HEK293 (cell line): ENCODE data around the gene WNT16.

Experiments used
- CTCF ChIA-PET: fragments of 350-600 bp; formaldehyde crosslinking; extraction: SDS; loops from one replicate; lab custom pipeline; 2021; ENCODE audit warnings: antibody characterized with exemption; lab: Yijun Ruan, JAX
- POLR2A ChIA-PET: fragments of 300-600 bp; formaldehyde crosslinking; extraction: SDS; loops from one replicate; lab custom pipeline; 2020; ENCODE audit warnings: antibody characterized with exemption, inconsistent platforms; lab: Yijun Ruan, JAX
- H3K27ac ChIP-seq: fragments of 200-500 bp; sonication (Bioruptor generic); 2 replicates; pipeline ENCODE4 v1.5.1; 2014; ENCODE audit warnings: low read depth, low read length, control low read depth, inconsistent platforms; ENCODE audit errors: extremely low read depth
- H3K36me3 ChIP-seq, 2 experiments: fragments of 200-500 bp in 1 of 2; sonication (Bioruptor generic) in 1 of 2; 1 replicate in 1 of 2; 2 replicates in 1 of 2; pipeline ENCODE4 v1.5.1; 2014 to 2017; ENCODE audit warnings: inconsistent platforms in 2 of 2, low read length in 2 of 2; ENCODE audit not compliant: control insufficient read depth in 2 of 2, insufficient read depth in 1 of 2
- H3K4me1 ChIP-seq: fragments of 200-500 bp; sonication (Bioruptor generic); 2 replicates; pipeline ENCODE4 v1.5.1; 2014; ENCODE audit warnings: mild to moderate bottlenecking, low read length, inconsistent platforms; ENCODE audit not compliant: control insufficient read depth, insufficient read depth
- H3K4me3 ChIP-seq: 2 replicates; pipeline ENCODE4 v1.5.1; 2011; ENCODE audit warnings: low read depth, mild to moderate bottlenecking, control low read depth, low read length, moderate library complexity
- H3K9me3 ChIP-seq: fragments of 200-500 bp; sonication (Bioruptor generic); 2 replicates; pipeline ENCODE4 v1.5.1; 2014; ENCODE audit warnings: low read depth, low read length, inconsistent platforms; ENCODE audit not compliant: control insufficient read depth, insufficient read depth
- BCL11B ChIP-seq: fragments of 450-650 bp; formaldehyde crosslinking; IDR thresholded peaks from 2 replicates; pipeline ENCODE4 v1.5.1; 2016; ENCODE audit warnings: low read depth, missing biosample characterization, missing genetic modification characterization
- GLIS2 ChIP-seq: fragments of 450-650 bp; formaldehyde crosslinking; IDR thresholded peaks from 2 replicates; pipeline ENCODE4 v1.5.1; 2016; ENCODE audit warnings: missing biosample characterization, missing genetic modification characterization
- KLF16 ChIP-seq: fragments of 450-650 bp; formaldehyde crosslinking; IDR thresholded peaks from 2 replicates; pipeline ENCODE4 v1.5.1; 2017; ENCODE audit warnings: missing biosample characterization, missing genetic modification characterization
- SALL2 ChIP-seq: fragments of 450-650 bp; formaldehyde crosslinking; IDR thresholded peaks from 2 replicates; pipeline ENCODE4 v1.5.0; 2017; ENCODE audit warnings: missing biosample characterization, mild to moderate bottlenecking, missing genetic modification characterization, borderline replicate concordance
- TCF7L2 ChIP-seq: IDR thresholded peaks from 2 replicates; pipeline ENCODE4 v1.6.1; 2011; ENCODE audit warnings: low read depth, mild to moderate bottlenecking, inconsistent platforms, low read length, moderate library complexity, borderline replicate concordance
- ZBTB1 ChIP-seq: fragments of 450-650 bp; formaldehyde crosslinking; IDR thresholded peaks from 2 replicates; pipeline ENCODE4 v1.5.1; 2016; ENCODE audit warnings: missing biosample characterization, missing genetic modification characterization
- ZBTB21 ChIP-seq: fragments of 450-650 bp; formaldehyde crosslinking; IDR thresholded peaks from 2 replicates; pipeline ENCODE4 v1.5.1; 2017; ENCODE audit warnings: missing biosample characterization, missing genetic modification characterization
- ZBTB8A ChIP-seq: fragments of 450-650 bp; formaldehyde crosslinking; IDR thresholded peaks from 2 replicates; pipeline ENCODE4 v1.5.1; 2016; ENCODE audit warnings: missing biosample characterization, missing genetic modification characterization
- ZFP37 ChIP-seq: fragments of 450-650 bp; formaldehyde crosslinking; IDR thresholded peaks from 2 replicates; pipeline ENCODE4 v1.5.1; 2016; ENCODE audit warnings: missing biosample characterization, missing genetic modification characterization
- ZNF174 ChIP-seq: fragments of 450-650 bp; formaldehyde crosslinking; IDR thresholded peaks from 2 replicates; pipeline ENCODE4 v1.5.0; 2017; ENCODE audit warnings: missing biosample characterization, mild to moderate bottlenecking, missing genetic modification characterization
- ZNF555 ChIP-seq: fragments of 450-650 bp; formaldehyde crosslinking; conservative IDR thresholded peaks from 2 replicates; pipeline ENCODE4 v1.5.1; 2017; ENCODE audit warnings: missing biosample characterization, mild to moderate bottlenecking, missing genetic modification characterization, inconsistent platforms
- ZNF585B ChIP-seq: fragments of 450-650 bp; formaldehyde crosslinking; IDR thresholded peaks from 2 replicates; pipeline ENCODE4 v1.5.1; 2016; ENCODE audit warnings: missing biosample characterization, missing genetic modification characterization
- ZNF626 ChIP-seq: fragments of 450-650 bp; sonication (Bioruptor Pico); formaldehyde crosslinking; IDR thresholded peaks from 2 replicates; pipeline ENCODE4 v1.5.1; 2018; ENCODE audit warnings: missing biosample characterization, missing genetic modification characterization, inconsistent platforms
- ZNF654 ChIP-seq: fragments of 450-650 bp; formaldehyde crosslinking; IDR thresholded peaks from 2 replicates; pipeline ENCODE4 v1.5.1; 2016; ENCODE audit warnings: low read depth, missing biosample characterization, missing genetic modification characterization
- ZNF707 ChIP-seq: fragments of 450-650 bp; formaldehyde crosslinking; IDR thresholded peaks from 2 replicates; pipeline ENCODE4 v1.5.1; 2016; ENCODE audit warnings: missing biosample characterization, missing genetic modification characterization
- ZSCAN16 ChIP-seq: fragments of 450-650 bp; formaldehyde crosslinking; IDR thresholded peaks from 2 replicates; pipeline ENCODE4 v1.5.1; 2016; ENCODE audit warnings: missing biosample characterization, missing genetic modification characterization
- TF ChIP-seq, protein P1 (sequence below): fragments of 450-650 bp; formaldehyde crosslinking; IDR thresholded peaks from 2 replicates; pipeline ENCODE4 v1.5.1; 2016; ENCODE audit warnings: missing biosample characterization, missing genetic modification characterization
- TF ChIP-seq, protein P2 (sequence below): fragments of 450-650 bp; formaldehyde crosslinking; IDR thresholded peaks from 2 replicates; pipeline ENCODE4 v1.5.1; 2016; ENCODE audit warnings: missing biosample characterization, missing genetic modification characterization, borderline replicate concordance
- TF ChIP-seq, protein P3 (sequence below): fragments of 450-650 bp; IDR thresholded peaks from 2 replicates; pipeline ENCODE4 v1.5.1; 2018; ENCODE audit warnings: missing biosample characterization, missing genetic modification characterization
- TF ChIP-seq, protein P4 (sequence below): fragments of 450-650 bp; formaldehyde crosslinking; IDR thresholded peaks from 2 replicates; pipeline ENCODE4 v1.5.1; 2016; ENCODE audit warnings: missing biosample characterization, missing genetic modification characterization

Gene WNT16

DNA sequence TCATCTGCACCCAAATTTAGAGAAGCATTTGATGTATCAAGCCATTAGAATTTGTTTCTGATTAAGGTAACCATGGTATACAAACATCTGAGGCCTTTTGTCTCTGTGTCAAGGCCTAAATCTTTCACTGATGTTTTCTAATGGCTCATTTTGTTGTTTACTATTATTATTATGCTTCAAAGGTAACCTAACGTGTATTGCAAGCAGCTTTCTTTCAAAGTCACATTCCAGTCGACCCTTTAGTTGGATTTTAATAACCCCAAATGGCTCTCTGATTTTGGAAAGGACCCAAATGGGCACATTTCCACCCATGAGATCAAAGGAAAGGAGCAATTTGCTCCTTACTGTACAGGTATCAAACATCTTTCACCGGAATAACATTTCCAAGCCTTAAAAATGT is 46.7 kb upstream of the WNT16 start:
- ChIA-PET POLR2A (no interaction called here), CTCF (no interaction called here)
- no peak overlapping the region for H3K27ac ChIP-seq
- H3K4me3 ChIP-seq: no peak overlapping the region
- peaks cover 6% of the 10 kb centered on the region; the same call in 1 of the 2 replicates for H3K4me1 ChIP-seq
- H3K9me3 ChIP-seq: no peaks in the 10 kb centered on the region
- no peaks in the 10 kb centered on the region for H3K36me3 ChIP-seq
- TF ChIP-seq ZNF707 (tag by site-specific recombination): no peak
- TF ChIP-seq, protein P1, sequence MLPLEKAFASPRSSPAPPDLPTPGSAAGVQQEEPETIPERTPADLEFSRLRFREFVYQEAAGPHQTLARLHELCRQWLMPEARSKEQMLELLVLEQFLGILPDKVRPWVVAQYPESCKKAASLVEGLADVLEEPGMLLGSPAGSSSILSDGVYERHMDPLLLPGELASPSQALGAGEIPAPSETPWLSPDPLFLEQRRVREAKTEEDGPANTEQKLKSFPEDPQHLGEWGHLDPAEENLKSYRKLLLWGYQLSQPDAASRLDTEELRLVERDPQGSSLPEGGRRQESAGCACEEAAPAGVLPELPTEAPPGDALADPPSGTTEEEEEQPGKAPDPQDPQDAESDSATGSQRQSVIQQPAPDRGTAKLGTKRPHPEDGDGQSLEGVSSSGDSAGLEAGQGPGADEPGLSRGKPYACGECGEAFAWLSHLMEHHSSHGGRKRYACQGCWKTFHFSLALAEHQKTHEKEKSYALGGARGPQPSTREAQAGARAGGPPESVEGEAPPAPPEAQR (tag by site-specific recombination): no peak
- TF ChIP-seq KLF16 (tag by site-specific recombination): no peak
- no peak for TF ChIP-seq ZFP37
- TF ChIP-seq ZNF555: no peak
- TF ChIP-seq, protein P2, sequence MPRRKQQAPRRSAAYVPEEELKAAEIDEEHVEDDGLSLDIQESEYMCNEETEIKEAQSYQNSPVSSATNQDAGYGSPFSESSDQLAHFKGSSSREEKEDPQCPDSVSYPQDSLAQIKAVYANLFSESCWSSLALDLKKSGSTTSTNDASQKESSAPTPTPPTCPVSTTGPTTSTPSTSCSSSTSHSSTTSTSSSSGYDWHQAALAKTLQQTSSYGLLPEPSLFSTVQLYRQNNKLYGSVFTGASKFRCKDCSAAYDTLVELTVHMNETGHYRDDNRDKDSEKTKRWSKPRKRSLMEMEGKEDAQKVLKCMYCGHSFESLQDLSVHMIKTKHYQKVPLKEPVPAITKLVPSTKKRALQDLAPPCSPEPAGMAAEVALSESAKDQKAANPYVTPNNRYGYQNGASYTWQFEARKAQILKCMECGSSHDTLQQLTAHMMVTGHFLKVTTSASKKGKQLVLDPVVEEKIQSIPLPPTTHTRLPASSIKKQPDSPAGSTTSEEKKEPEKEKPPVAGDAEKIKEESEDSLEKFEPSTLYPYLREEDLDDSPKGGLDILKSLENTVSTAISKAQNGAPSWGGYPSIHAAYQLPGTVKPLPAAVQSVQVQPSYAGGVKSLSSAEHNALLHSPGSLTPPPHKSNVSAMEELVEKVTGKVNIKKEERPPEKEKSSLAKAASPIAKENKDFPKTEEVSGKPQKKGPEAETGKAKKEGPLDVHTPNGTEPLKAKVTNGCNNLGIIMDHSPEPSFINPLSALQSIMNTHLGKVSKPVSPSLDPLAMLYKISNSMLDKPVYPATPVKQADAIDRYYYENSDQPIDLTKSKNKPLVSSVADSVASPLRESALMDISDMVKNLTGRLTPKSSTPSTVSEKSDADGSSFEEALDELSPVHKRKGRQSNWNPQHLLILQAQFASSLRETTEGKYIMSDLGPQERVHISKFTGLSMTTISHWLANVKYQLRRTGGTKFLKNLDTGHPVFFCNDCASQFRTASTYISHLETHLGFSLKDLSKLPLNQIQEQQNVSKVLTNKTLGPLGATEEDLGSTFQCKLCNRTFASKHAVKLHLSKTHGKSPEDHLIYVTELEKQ: no peak
- no peak for TF ChIP-seq ZSCAN16 (tag by site-specific recombination)
- TF ChIP-seq ZBTB21 (tag by site-specific recombination): no peak
- TF ChIP-seq ZBTB1 (tag by site-specific recombination): no peak
- TF ChIP-seq TCF7L2: no peak
- no peak for TF ChIP-seq BCL11B
- TF ChIP-seq GLIS2: no peak
- no peak for TF ChIP-seq SALL2 (tag by site-specific recombination)
- TF ChIP-seq, protein P3, sequence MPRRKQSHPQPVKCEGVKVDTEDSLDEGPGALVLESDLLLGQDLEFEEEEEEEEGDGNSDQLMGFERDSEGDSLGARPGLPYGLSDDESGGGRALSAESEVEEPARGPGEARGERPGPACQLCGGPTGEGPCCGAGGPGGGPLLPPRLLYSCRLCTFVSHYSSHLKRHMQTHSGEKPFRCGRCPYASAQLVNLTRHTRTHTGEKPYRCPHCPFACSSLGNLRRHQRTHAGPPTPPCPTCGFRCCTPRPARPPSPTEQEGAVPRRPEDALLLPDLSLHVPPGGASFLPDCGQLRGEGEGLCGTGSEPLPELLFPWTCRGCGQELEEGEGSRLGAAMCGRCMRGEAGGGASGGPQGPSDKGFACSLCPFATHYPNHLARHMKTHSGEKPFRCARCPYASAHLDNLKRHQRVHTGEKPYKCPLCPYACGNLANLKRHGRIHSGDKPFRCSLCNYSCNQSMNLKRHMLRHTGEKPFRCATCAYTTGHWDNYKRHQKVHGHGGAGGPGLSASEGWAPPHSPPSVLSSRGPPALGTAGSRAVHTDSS (tag by site-specific recombination): no peak
- TF ChIP-seq, protein P4, sequence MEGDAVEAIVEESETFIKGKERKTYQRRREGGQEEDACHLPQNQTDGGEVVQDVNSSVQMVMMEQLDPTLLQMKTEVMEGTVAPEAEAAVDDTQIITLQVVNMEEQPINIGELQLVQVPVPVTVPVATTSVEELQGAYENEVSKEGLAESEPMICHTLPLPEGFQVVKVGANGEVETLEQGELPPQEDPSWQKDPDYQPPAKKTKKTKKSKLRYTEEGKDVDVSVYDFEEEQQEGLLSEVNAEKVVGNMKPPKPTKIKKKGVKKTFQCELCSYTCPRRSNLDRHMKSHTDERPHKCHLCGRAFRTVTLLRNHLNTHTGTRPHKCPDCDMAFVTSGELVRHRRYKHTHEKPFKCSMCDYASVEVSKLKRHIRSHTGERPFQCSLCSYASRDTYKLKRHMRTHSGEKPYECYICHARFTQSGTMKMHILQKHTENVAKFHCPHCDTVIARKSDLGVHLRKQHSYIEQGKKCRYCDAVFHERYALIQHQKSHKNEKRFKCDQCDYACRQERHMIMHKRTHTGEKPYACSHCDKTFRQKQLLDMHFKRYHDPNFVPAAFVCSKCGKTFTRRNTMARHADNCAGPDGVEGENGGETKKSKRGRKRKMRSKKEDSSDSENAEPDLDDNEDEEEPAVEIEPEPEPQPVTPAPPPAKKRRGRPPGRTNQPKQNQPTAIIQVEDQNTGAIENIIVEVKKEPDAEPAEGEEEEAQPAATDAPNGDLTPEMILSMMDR (tag by site-specific recombination): no peak
- TF ChIP-seq ZNF654 (tag by site-specific recombination): no peak
- no peak for TF ChIP-seq ZBTB8A (tag by site-specific recombination)
- TF ChIP-seq ZNF626 (tag by site-specific recombination): no peak

DNA sequence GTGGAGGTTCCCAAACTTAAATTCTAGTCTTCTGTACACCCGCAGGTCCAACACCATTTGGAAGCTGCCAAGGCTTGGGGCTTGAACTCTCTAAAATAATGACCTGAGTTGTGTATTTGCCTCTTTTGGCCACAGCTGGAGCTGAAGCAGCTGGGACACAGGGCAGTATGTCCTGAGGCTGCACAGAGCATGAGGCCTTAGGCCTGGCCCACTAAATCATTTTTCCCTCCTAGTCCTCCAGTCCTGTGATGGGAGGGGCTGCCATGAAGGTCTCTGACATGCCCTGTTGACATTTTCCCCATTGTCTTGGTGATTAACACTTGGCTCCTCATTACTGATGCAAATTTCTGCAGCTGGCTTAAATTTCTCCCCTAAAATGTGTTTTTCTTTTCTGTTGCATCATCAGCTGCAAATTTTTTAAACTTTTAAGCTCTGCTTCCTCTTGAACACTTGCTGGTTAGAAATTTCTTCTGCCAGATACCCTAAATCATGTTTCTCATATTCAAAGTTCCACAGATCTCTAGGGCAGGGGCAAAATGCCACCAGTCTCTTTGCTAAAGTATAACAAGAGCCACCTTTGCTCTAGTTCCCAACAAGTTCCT is 43.6 kb upstream of the WNT16 start:
- H3K4me1 ChIP-seq: no peaks in the 10 kb centered on the region; the same call in 1 of the 2 replicates
- TF ChIP-seq ZNF585B (tag by site-specific recombination) (peak; percentile 98), ZNF174 (tag by site-specific recombination) (no peak)
- CTCF ChIA-PET: no interaction called here
- no peaks in the 10 kb centered on the region for H3K36me3 ChIP-seq
- POLR2A ChIA-PET: no interaction called here
- no peaks in the 10 kb centered on the region for H3K9me3 ChIP-seq
- no peak overlapping the region for H3K27ac ChIP-seq
- H3K4me3 ChIP-seq: no peak overlapping the region
